GM12874 (cell line): Measurements from ENCODE around the gene CLSTN2.
A peak's percentile ranks its signal among the peaks of the same experiment; 100 is the strongest.

Experiments
- CTCF ChIP-seq: IDR thresholded peaks from 2 replicates; pipeline ENCODE4 v1.5.1; 2011; ENCODE audit warnings: low read depth, mild to moderate bottlenecking, control low read depth, low read length, moderate library complexity; ENCODE audit not compliant: insufficient read depth

CLSTN2 gene

GRCh38 chr3:140540262-140540661 is 605.3 kb downstream of the CLSTN2 start:
- TF ChIP-seq CTCF: no peak

GRCh38 chr3:140541975-140542653 is 607.1 kb downstream of the CLSTN2 start:
- no peak for TF ChIP-seq CTCF

GRCh38 chr3:140545197-140545596 is 610.2 kb downstream of the CLSTN2 start:
- no peak for TF ChIP-seq CTCF

GRCh38 chr3:140545756-140546155 is 610.8 kb downstream of the CLSTN2 start:
- TF ChIP-seq CTCF: no peak

- TF ChIP-seq CTCF: 0 out of 2 replicates have a peak, but pooled peaks have one; percentile 1
Observed at GRCh38 chr3:140546649-140547048, 611.7 kb downstream of the CLSTN2 start.

GRCh38 chr3:140552403-140552802 is 617.4 kb downstream of the CLSTN2 start:
- no peak for TF ChIP-seq CTCF

GRCh38 chr3:140552898-140553297 is 617.9 kb downstream of the CLSTN2 start:
- TF ChIP-seq CTCF: no peak

- no peak for TF ChIP-seq CTCF
Observed at GRCh38 chr3:140553591-140553990, 618.6 kb downstream of the CLSTN2 start.
